Activated CD8-positive, alpha-beta T cell treated with anti-CD3 and anti-CD28 coated beads, Interleukin-2, amount 10 ng/mL, durations not matched to agents 7 days and 5 days (primary cell): Measurements from ENCODE around the gene FOXL1. TPM values are rescaled to one million over a fixed set of nuclear protein-coding genes. Genes with fewer than 3 reads are reported as not detected.

ENCODE experiments used
- ATAC-seq: fragments of 150-1000 bp; cut with Tn5 transposase; one replicate; pipeline ENCODE4 v1.10.0; 2021; ENCODE audit warnings: moderate library complexity
- CTCF ChIA-PET: fragments of 350-600 bp; sonication (Branson Sonifier 250); formaldehyde crosslinking; loops from one replicate; lab custom pipeline; 2021; ENCODE audit warnings: antibody characterized with exemption; lab: Charles Lee
- POLR2A ChIA-PET: fragments of 350-600 bp; sonication (Branson Sonifier 250); formaldehyde crosslinking; loops from one replicate; lab custom pipeline; 2021; ENCODE audit warnings: antibody characterized with exemption; lab: Charles Lee
- DNase-seq: peaks from one replicate; pipeline ENCODE4 v3.0.0-alpha.2; 2020
- H3K27ac Mint-ChIP-seq: one replicate; pipeline ENCODE4 v1.8.0; 2021; ENCODE audit warnings: mild to moderate bottlenecking, mixed read lengths
- H3K27me3 Mint-ChIP-seq: one replicate; pipeline ENCODE4 v1.8.0; 2021; ENCODE audit warnings: low read depth, mixed read lengths
- H3K36me3 Mint-ChIP-seq: one replicate; pipeline ENCODE4 v1.8.0; 2021; ENCODE audit warnings: low read depth, mixed read lengths
- H3K4me1 Mint-ChIP-seq: one replicate; pipeline ENCODE4 v1.8.0; 2021; ENCODE audit warnings: low read depth, mixed read lengths
- H3K4me3 Mint-ChIP-seq: one replicate; pipeline ENCODE4 v1.8.0; 2021; ENCODE audit warnings: mild to moderate bottlenecking, mixed read lengths
- H3K9me3 Mint-ChIP-seq: one replicate; pipeline ENCODE4 v1.8.0; 2022; ENCODE audit warnings: mixed read lengths; ENCODE audit not compliant: insufficient read depth
- total RNA-seq, 2 experiments: library from RNA; stranded (reverse); gene quantifications; one replicate each; pipeline ENCODE4 v1.2.3, GENCODE V29; 2021

The FOXL1 gene
- total RNA-seq, 2 experiments from 2014 or later: not detected

DNA sequence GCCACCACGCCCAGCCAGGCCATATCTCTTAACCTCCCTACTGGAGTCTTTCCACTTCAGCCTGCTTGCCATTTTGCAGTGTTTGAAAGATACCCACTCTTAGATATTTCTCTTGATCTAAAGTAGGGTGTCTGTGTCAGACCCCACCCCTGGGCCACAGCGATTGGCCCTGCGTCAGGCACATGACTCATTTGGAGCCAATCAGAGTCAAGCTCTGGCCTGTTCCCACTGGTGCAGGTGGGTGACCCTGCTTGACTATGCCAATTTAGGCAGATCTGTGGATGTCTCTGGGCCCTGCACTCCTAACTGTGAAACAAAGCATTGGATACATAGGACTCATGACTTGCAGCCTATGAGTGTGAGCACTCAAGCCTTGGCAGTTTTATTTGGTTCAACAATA is 27.6 kb downstream of the FOXL1 start:
- Mint-ChIP-seq H3K27ac (no peak overlapping the region), H3K4me3 (no peak overlapping the region), H3K27me3 (no peaks in the 10 kb centered on the region)

DNA sequence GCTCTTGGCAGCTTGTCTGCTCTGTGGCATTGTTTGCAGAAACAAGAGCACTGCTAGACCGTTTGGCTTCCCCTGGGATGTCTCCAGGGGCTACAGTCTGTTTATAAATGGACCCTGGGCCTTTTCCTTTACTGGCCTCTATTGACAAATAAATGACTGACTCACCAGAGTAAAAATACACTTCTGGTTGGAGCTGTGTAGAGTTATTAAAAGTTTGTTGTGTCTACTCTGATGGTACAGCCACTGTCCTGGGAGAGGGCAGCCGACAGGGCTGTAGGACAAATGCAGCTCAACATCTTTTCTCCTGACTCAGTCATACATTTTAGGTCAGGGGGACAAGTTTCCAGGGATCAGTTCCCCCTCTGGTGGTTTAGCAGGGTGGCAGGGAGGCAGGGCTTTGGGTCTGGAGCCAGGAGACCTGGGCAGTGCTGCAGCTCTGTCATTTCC is 30.0 kb downstream of the FOXL1 start:
- ChIA-PET POLR2A (no interaction called here), CTCF (no interaction called here)
- DNase-seq (no peak), ATAC-seq (no peak)
- H3K9me3 Mint-ChIP-seq: no peaks in the 10 kb centered on the region
- no peak overlapping the region for H3K4me3 Mint-ChIP-seq
- H3K27ac Mint-ChIP-seq: no peak overlapping the region
- H3K27me3 Mint-ChIP-seq: peaks cover 2% of the 10 kb centered on the region
- H3K36me3 Mint-ChIP-seq: no peaks in the 10 kb centered on the region
- peaks cover 13% of the 10 kb centered on the region for H3K4me1 Mint-ChIP-seq

More for the DNA sequence above, 27.6 kb downstream of the FOXL1 start:
- Mint-ChIP-seq H3K36me3 (no peaks in the 10 kb centered on the region), H3K4me1 (peaks cover 13% of the 10 kb centered on the region), H3K9me3 (no peaks in the 10 kb centered on the region)
- ChIA-PET CTCF (no interaction called here), POLR2A (no interaction called here)
- no peak for DNase-seq
- ATAC-seq: no peak

DNA sequence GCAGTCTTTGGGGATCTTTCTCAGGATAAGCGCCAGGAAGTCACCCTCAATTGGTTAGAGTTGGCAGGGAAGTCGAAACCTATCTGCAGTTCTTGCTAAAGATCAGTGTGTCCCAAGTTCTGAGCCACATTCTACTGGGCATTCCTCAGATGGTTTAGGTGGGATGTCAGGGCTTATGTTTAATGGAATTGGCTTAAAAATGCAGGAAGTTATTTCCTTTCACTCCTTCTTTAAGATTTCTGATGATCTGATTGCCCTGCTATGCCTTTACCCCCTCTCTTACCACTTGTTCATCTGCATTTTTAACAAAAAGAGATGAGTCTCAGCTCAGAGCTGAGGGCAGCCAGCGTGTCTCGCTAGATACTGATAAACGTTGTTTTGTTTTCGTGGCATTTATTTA is 30.8 kb downstream of the FOXL1 start:
- DNase-seq (no peak), ATAC-seq (no peak)
- Mint-ChIP-seq H3K27ac (no peak overlapping the region), H3K36me3 (no peaks in the 10 kb centered on the region), H3K4me1 (peaks cover 13% of the 10 kb centered on the region), H3K9me3 (no peaks in the 10 kb centered on the region), H3K27me3 (peaks cover 2% of the 10 kb centered on the region), H3K4me3 (no peak overlapping the region)
- CTCF ChIA-PET: no interaction called here
- POLR2A ChIA-PET: no interaction called here

DNA sequence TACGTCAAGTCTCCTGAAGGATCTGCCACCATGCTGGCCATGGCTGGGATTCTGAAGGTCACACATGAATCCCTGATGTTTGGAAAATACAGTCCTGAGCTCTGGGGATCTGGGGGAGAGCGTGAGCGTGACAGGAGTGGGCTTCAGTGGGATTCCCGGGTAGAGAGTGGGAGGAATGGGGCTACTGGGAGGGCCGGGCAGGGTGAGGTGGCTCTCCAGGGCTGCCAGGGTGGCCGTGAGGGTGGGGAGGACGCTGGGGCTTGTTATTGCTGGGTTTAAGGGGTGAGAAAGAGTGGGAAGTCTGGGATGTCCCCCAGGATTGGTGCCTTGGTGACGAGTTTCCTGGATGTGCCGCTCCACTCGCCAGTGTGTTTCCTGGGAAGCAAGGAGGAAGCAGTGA is 31.3 kb downstream of the FOXL1 start:
- no peaks in the 10 kb centered on the region for H3K9me3 Mint-ChIP-seq
- POLR2A ChIA-PET: no interaction called here
- H3K4me1 Mint-ChIP-seq: peaks cover 7% of the 10 kb centered on the region
- H3K27ac Mint-ChIP-seq: no peak overlapping the region
- H3K4me3 Mint-ChIP-seq: no peak overlapping the region
- no peaks in the 10 kb centered on the region for H3K36me3 Mint-ChIP-seq
- ATAC-seq (no peak), DNase-seq (no peak)
- H3K27me3 Mint-ChIP-seq: peaks cover 2% of the 10 kb centered on the region
- CTCF ChIA-PET: no interaction called here

DNA sequence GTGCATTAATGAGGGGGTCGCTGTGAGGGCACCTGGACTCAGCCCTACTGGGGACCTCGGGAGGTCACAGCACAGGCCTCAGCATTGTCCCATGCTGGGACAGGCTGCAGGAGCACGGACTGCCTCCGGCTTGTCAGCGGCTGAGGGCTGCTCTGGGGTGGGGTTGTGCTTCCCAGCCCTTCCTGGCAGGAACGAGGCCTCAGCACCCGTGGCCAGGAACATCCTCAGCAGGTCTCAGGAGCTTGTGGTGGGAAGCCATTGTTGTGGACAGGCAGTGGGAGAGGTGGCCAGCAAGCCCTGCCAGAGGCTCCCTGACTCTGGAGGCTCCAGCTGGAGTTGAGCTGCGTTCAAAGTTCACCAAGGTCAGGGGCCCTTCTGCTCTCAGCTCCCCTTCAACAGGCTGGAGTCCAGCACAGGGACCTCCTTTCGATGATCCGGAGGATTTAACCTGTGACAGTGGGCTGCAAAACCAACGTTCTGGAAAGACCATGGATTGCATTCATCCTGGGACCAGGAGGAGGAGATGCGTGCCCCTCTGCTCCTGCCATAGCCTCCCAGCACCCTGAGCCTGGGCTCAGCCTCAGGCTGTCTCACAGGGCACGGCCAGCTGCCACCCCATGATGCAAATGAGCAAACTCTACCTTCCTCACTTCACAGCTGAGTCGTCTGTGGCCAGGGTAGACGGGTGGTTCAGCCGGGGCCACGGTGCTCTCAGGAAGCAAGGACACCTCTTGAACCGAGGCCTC is 32.6 kb downstream of the FOXL1 start:
- H3K27ac Mint-ChIP-seq: no peak overlapping the region
- no peaks in the 10 kb centered on the region for H3K36me3 Mint-ChIP-seq
- ChIA-PET CTCF (no interaction called here), POLR2A (no interaction called here)
- no peaks in the 10 kb centered on the region for H3K9me3 Mint-ChIP-seq
- no peaks in the 10 kb centered on the region for H3K4me1 Mint-ChIP-seq
- no peak overlapping the region for H3K4me3 Mint-ChIP-seq
- DNase-seq (no peak), ATAC-seq (no peak)
- peaks cover 2% of the 10 kb centered on the region for H3K27me3 Mint-ChIP-seq

DNA sequence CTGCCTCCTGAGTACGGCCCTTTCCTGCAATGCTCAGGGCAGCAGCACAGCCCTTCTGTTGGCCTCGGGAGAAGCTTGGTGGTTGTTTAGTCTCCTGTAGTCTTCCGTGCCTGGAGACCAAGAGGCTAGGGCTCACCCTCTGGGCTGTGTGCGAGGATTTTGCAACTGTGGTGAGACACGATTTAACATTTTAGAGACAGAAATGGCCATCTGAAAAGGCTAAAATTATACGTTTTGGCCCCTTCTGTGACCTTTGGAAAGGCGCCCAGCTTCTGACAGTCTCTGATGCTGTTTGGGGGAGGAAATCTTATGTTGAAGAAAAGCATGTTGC is 33.1 kb downstream of the FOXL1 start:
- Mint-ChIP-seq H3K4me3 (no peak overlapping the region), H3K27ac (no peak overlapping the region), H3K4me1 (no peaks in the 10 kb centered on the region), H3K9me3 (no peaks in the 10 kb centered on the region), H3K36me3 (no peaks in the 10 kb centered on the region), H3K27me3 (peaks cover 2% of the 10 kb centered on the region)
- DNase-seq (no peak), ATAC-seq (no peak)
- ChIA-PET POLR2A (no interaction called here), CTCF (no interaction called here)

DNA sequence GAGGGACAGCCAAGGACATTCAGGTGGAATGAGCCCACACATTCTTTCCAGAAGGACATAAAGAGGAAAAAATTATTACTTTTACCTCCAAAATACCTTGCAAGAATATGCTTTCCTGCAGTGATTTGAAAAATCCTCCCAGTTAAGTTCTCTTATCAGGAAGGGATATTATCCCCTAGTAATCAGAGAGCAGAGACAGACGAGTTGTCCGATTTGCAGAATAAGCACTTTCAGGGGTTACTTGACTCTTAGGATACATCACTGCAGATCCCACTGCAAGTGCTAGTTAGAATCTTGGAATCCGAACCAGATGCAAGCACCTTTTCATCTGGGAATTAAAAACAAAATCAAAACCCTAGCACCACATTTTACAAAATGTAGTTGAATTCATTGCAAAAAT is 33.6 kb downstream of the FOXL1 start:
- Mint-ChIP-seq H3K9me3 (no peaks in the 10 kb centered on the region), H3K4me1 (no peaks in the 10 kb centered on the region), H3K27me3 (peaks cover 2% of the 10 kb centered on the region), H3K4me3 (no peak overlapping the region), H3K36me3 (no peaks in the 10 kb centered on the region), H3K27ac (no peak overlapping the region)
- ATAC-seq: no peak
- no peak for DNase-seq
- CTCF ChIA-PET: no interaction called here
- POLR2A ChIA-PET: no interaction called here

DNA sequence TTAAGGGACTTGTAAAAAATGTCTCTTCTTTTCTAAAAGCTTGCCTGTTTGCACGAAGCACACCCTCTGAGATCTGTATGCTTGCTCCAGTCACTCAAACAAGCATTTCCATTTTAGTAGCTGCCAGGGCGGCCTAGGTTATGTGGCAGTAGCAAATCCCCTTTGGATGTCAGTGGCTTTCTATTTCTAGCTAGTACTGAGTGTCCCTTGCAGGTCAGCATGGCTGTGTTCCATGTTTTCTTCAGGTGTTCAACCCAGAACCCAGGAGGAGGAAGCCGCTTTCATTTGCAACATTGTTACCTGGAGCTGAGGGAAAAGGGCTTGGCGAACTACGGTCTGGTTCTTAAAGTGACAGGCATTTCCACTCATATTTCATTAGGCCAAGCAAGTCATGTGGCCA is 36.4 kb downstream of the FOXL1 start:
- Mint-ChIP-seq H3K36me3 (no peaks in the 10 kb centered on the region), H3K4me1 (no peaks in the 10 kb centered on the region), H3K9me3 (no peaks in the 10 kb centered on the region), H3K4me3 (no peak overlapping the region), H3K27me3 (peaks cover 2% of the 10 kb centered on the region), H3K27ac (no peak overlapping the region)
- POLR2A ChIA-PET: no interaction called here
- ATAC-seq (no peak), DNase-seq (no peak)
- CTCF ChIA-PET: interaction anchor here (0.7 kb wide), 1 partner anchor 403 kb away, joined by 3 read pairs; no protein-coding TSS in a partner anchor

DNA sequence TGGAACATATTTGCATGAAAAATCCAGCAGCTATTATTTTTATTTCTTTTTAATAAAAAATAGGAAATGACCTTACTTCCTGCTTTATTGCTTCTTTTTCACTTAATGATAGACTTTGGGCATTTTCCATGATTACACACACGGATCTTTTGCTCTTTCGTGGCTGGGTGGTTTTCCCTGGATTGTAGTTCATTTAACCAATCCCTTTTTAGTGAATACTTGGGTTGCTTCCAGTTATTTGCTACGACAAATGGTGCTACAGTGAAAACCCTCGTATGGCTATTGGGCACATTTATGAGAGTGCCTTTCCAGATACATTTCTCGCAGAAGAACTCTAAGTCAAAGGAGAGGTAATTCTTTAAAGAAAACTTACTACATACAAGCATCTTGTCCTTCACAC is 38.6 kb downstream of the FOXL1 start:
- ATAC-seq: no peak
- Mint-ChIP-seq H3K4me1 (no peaks in the 10 kb centered on the region), H3K4me3 (no peak overlapping the region), H3K27ac (no peak overlapping the region), H3K27me3 (peaks cover 2% of the 10 kb centered on the region), H3K9me3 (no peaks in the 10 kb centered on the region), H3K36me3 (no peaks in the 10 kb centered on the region)
- CTCF ChIA-PET: no interaction called here
- no peak for DNase-seq
- POLR2A ChIA-PET: no interaction called here

DNA sequence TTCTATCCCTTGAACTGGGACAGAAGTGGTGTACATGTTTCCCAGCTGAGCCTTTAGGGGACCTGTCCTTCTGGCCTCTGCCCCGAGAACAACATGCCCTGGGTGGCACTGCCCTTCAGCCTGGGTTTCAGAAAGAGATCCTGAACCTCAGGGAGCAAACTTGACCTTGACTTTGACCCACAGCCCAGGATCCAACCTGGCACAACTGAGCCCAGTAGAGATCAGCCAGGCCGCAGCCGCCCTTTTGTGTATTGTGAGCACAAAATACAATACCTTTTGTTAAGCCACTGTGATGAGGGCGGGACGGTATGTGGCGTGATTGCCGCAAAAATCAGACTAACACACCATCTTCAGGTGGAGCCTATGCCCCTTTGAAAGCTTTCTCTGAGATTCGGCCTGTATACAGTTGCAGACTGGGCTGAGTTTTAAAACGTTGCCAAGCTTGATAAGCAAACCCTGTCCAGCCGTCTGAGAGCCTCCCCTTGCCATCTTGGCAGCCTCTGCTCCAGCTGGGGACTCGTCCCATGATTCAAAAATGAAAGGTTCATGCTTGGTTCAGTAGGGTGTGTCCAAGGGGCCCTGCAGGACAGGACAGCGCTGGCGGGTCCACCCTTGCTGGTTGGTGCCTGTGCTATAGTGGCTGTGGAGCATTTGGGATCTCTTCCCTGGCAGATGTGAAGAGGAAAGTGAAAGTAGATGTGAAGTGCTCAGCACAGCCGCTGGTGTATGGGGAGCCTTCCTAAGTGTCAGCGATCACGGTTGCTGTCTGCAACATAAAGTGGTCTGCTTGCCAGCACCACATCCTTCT is 40.3 kb downstream of the FOXL1 start:
- DNase-seq (no peak), ATAC-seq (no peak)
- Mint-ChIP-seq H3K27me3 (no peaks in the 10 kb centered on the region), H3K4me3 (no peak overlapping the region), H3K4me1 (no peaks in the 10 kb centered on the region), H3K36me3 (no peaks in the 10 kb centered on the region), H3K9me3 (no peaks in the 10 kb centered on the region), H3K27ac (no peak overlapping the region)
- CTCF ChIA-PET: no interaction called here
- POLR2A ChIA-PET: no interaction called here

DNA sequence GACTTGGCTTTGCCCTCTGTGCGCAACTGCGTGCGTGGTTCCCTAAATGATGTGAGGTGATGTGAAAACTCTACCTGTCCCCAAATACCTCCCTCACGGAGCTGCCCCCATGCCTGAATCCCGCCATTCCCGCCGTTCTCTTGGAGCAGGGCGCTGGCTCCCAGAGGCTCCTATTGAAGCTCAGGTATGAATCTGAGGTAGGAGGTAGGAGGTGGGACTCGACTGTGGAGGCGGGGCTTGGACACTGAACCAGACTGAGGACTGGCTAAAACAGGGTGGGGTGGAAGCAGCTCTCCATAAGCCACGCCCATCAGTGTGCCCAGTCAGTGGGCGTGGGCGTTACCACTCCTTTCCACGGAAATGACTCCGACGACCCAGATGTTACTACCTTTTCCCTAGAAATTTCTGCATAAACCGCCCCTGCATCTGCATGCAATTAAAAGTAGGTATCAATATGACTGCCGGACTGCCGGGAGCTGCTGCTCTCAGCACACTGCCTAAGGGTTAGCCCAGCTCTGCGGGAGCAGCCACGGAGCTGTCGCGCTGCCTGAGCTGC is 41.0 kb downstream of the FOXL1 start:
- no peaks in the 10 kb centered on the region for H3K36me3 Mint-ChIP-seq
- ATAC-seq: no peak

DNA sequence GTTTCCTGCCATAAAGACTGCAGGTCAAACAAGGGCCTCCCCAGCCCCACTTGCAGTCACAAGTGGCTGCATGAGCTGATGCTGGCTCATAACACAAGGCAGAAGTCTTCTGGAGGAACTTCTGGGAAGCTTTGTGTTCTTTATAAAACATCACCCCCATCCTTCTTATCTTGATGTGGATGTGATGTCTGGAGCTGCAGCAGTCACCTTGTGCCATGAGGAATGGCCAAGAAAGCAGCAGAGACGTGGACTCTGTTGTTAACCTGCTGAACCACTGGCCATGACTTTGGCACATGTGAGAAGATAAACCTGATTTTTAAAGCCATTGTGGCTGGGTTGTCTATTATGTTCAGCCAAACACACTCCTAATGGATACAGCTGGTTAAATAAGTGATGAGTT is 41.8 kb downstream of the FOXL1 start:
- ATAC-seq: no peak
- no peak overlapping the region for H3K4me3 Mint-ChIP-seq
- H3K4me1 Mint-ChIP-seq: no peaks in the 10 kb centered on the region
- CTCF ChIA-PET: no interaction called here
- DNase-seq: no peak
- H3K9me3 Mint-ChIP-seq: no peaks in the 10 kb centered on the region
- no peaks in the 10 kb centered on the region for H3K36me3 Mint-ChIP-seq
- H3K27me3 Mint-ChIP-seq: no peaks in the 10 kb centered on the region
- POLR2A ChIA-PET: no interaction called here
- H3K27ac Mint-ChIP-seq: no peak overlapping the region

More for the DNA sequence above, 41.0 kb downstream of the FOXL1 start:
- H3K9me3 Mint-ChIP-seq: no peaks in the 10 kb centered on the region
- no peak for DNase-seq
- no peaks in the 10 kb centered on the region for H3K4me1 Mint-ChIP-seq
- no peak overlapping the region for H3K4me3 Mint-ChIP-seq
- no peak overlapping the region for H3K27ac Mint-ChIP-seq
- ChIA-PET CTCF (no interaction called here), POLR2A (no interaction called here)
- no peaks in the 10 kb centered on the region for H3K27me3 Mint-ChIP-seq
